Mesenchymal stem cell (in vitro differentiated cells and primary cell): ENCODE results near the gene SLC44A3.

ENCODE experiments used
- DNase-seq: peaks from one replicate; pipeline ENCODE4 v3.0.0-alpha.2; 2013
- H2AFZ ChIP-seq: one replicate; pipeline ENCODE4 v1.6.1; 2013; ENCODE audit warnings: low read depth, mild to moderate bottlenecking, control low read depth, inconsistent platforms, low read length, moderate library complexity
- H2AK5ac ChIP-seq: 2 replicates; pipeline ENCODE4 v1.6.1; 2013; ENCODE audit warnings: low read length, moderate library complexity, mild to moderate bottlenecking, inconsistent platforms; ENCODE audit not compliant: severe bottlenecking
- H2BK120ac ChIP-seq: one replicate; pipeline ENCODE4 v1.6.1; 2013; ENCODE audit warnings: low read depth, mild to moderate bottlenecking, inconsistent platforms, low read length, moderate library complexity
- H2BK12ac ChIP-seq, 2 experiments: one replicate each; pipeline ENCODE4 v1.6.1; 2013; ENCODE audit warnings: inconsistent platforms in 2 of 2, low read length in 2 of 2, mild to moderate bottlenecking in 2 of 2, moderate library complexity in 2 of 2, control low read depth in 1 of 2
- H2BK15ac ChIP-seq: one replicate; pipeline ENCODE4 v1.6.1; 2013; ENCODE audit warnings: mild to moderate bottlenecking, low read depth, inconsistent platforms; ENCODE audit not compliant: poor library complexity, severe bottlenecking
- H2BK5ac ChIP-seq: 2 replicates; pipeline ENCODE4 v1.6.1; 2013; ENCODE audit warnings: low read depth, mild to moderate bottlenecking, low read length, control low read depth, inconsistent platforms; ENCODE audit not compliant: poor library complexity, severe bottlenecking
- H3K14ac ChIP-seq, 2 experiments: one replicate each; pipeline ENCODE4 v1.6.1; 2013; ENCODE audit warnings: inconsistent platforms in 2 of 2, low read length in 2 of 2, control low read depth in 1 of 2, mild to moderate bottlenecking in 1 of 2, moderate library complexity in 1 of 2
- H3K18ac ChIP-seq, 2 experiments: one replicate each; pipeline ENCODE4 v1.6.1; 2013; ENCODE audit warnings: inconsistent platforms in 2 of 2, low read length in 2 of 2, control low read depth in 1 of 2, low read depth in 1 of 2, mild to moderate bottlenecking in 1 of 2
- H3K23ac ChIP-seq, 2 experiments: one replicate each; pipeline ENCODE4 v1.6.1; 2013; ENCODE audit warnings: inconsistent platforms in 2 of 2, low read length in 2 of 2, mild to moderate bottlenecking in 2 of 2, moderate library complexity in 2 of 2, control low read depth in 1 of 2
- H3K27ac ChIP-seq: 2 replicates; pipeline ENCODE4 v1.5.1; 2013; ENCODE audit warnings: mild to moderate bottlenecking, moderate library complexity, low read length, control low read depth, inconsistent platforms; ENCODE audit not compliant: poor library complexity, severe bottlenecking
- H3K27me3 ChIP-seq, 2 experiments: 2 replicates each; pipeline versions ENCODE4 v1.6.1 to v1.7.0; 2013; ENCODE audit warnings: low read length in 2 of 2, mild to moderate bottlenecking in 2 of 2, moderate library complexity in 2 of 2, control low read depth in 1 of 2, inconsistent platforms in 1 of 2; ENCODE audit not compliant: control insufficient read depth in 1 of 2, insufficient read depth in 1 of 2
- H3K36me3 ChIP-seq, 2 experiments: 2 replicates each; pipeline versions ENCODE4 v1.6.1 to v1.7.0; 2013; ENCODE audit warnings: low read length in 2 of 2, control low read depth in 1 of 2, inconsistent platforms in 1 of 2, low read depth in 1 of 2, mild to moderate bottlenecking in 1 of 2; ENCODE audit not compliant: insufficient read depth in 2 of 2, control insufficient read depth in 1 of 2
- H3K4ac ChIP-seq, 2 experiments: one replicate each; pipeline ENCODE4 v1.6.1; 2013; ENCODE audit warnings: inconsistent platforms in 2 of 2, low read length in 2 of 2, mild to moderate bottlenecking in 2 of 2, moderate library complexity in 2 of 2, control low read depth in 1 of 2, low read depth in 1 of 2
- H3K4me1 ChIP-seq: 2 replicates; pipeline ENCODE4 v1.6.1; 2013; ENCODE audit warnings: low read depth, low read length, control low read depth; ENCODE audit not compliant: control insufficient read depth, insufficient read depth
- H3K4me2 ChIP-seq: 2 replicates; pipeline ENCODE4 v1.6.1; 2013; ENCODE audit warnings: low read length, mild to moderate bottlenecking, inconsistent platforms; ENCODE audit not compliant: poor library complexity, severe bottlenecking
- H3K4me3 ChIP-seq, 2 experiments: 2 replicates each; pipeline versions ENCODE4 v1.5.1 to v1.7.0; 2013; ENCODE audit warnings: low read length in 2 of 2, mild to moderate bottlenecking in 2 of 2, control low read depth in 1 of 2, low read depth in 1 of 2; ENCODE audit not compliant: insufficient read depth in 1 of 2
- H3K79me1 ChIP-seq: replicated peaks from 2 replicates; pipeline ENCODE4 v1.6.1; 2013; ENCODE audit warnings: mild to moderate bottlenecking, control low read depth, low read length, inconsistent platforms; ENCODE audit not compliant: poor library complexity, severe bottlenecking
- H3K9ac ChIP-seq: 2 replicates; pipeline ENCODE4 v1.7.0; 2013; ENCODE audit warnings: mild to moderate bottlenecking, low read length, moderate library complexity
- H3K9me3 ChIP-seq: 2 replicates; pipeline ENCODE4 v1.7.0; 2013; ENCODE audit warnings: mild to moderate bottlenecking, low read length; ENCODE audit not compliant: control insufficient read depth
- H4K8ac ChIP-seq: one replicate; pipeline ENCODE4 v1.6.1; 2013; ENCODE audit warnings: inconsistent platforms, mild to moderate bottlenecking, low read length, moderate library complexity
- H4K91ac ChIP-seq: one replicate; pipeline ENCODE4 v1.6.1; 2013; ENCODE audit warnings: mild to moderate bottlenecking, low read length, inconsistent platforms
- WGBS: methylation state at CpG from one replicate; pipeline ENCODE4 v1.1.7; 2013; ENCODE audit warnings: mixed read lengths; 5-methylcytosine and 5-hydroxymethylcytosine counted together

Gene SLC44A3

DNA sequence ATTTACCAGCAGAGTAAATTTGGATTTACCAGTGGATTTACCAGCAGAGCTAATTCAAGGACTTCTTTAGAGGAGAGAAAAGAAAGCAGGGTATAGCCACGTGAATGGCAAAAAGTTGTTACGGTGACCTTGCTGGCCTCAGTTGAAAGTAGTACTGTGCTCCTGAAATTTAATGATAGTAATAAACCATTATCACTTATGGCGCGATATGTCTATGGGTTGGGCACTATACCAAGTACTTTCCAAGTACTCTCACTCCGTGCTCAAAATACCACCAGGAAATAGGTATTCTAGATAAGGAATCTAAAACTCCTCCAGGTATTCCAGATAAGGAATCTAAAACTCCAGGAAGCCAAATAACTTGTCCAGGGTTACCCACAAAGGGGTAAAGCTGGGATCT is 35.8 kb downstream of the SLC44A3 start:
- Histone ChIP-seq H3K23ac (no peak overlapping the region), H2BK15ac (no peak overlapping the region), H4K91ac (no peak overlapping the region), H2AK5ac (peak overlapping the region; percentile 37), H3K14ac (no peak overlapping the region), H4K8ac (no peak overlapping the region), H3K4me2 (no peak overlapping the region), H3K4me3 (no peak overlapping the region), H2BK12ac (no peak overlapping the region), H3K79me1 (peaks cover 9% of the 10 kb centered on the region), H3K27ac (peak overlapping the region; percentile 58), H3K4me1 (peaks cover 7% of the 10 kb centered on the region), H3K27me3 (no peaks in the 10 kb centered on the region), H3K9ac (no peak overlapping the region), H3K4ac (no peak overlapping the region), H3K9me3 (no peaks in the 10 kb centered on the region), H2BK5ac (no peak overlapping the region), H2BK120ac (no peak overlapping the region), H3K36me3 (peaks cover 0 to 23% of the 10 kb centered on the region in 2 experiments), H3K18ac (no peak overlapping the region), H2AFZ (no peak overlapping the region)
- DNase-seq, result no peak
- WGBS, result 88% methylated on average over 5 of the region's 5 CpGs

DNA sequence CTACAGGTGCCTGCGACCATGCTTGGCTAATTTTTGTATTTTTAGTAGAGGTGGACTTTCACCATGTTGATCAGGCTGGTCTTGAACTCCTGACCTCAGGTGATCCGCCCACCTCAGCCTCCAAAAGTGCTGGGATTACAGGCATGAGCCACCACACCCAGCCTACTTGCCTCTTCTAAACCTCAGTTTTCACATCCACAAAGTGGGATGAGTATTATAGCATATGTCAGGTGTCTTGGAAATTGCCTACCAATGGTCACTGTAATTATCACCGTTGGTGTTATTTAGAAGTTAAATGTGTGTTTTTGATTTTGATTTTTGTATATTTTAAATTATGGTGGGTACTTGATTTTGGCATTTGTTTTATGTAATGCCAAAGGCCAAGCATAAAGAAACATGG is 36.7 kb downstream of the SLC44A3 start:
- Histone ChIP-seq H3K9me3 (no peaks in the 10 kb centered on the region), H3K27ac (no peak overlapping the region), H3K4me1 (peaks cover 7% of the 10 kb centered on the region), H3K4me2 (no peak overlapping the region), H2AFZ (no peak overlapping the region), H2BK12ac (peak overlapping the region in 1 of 2 experiments; percentile 23), H3K4ac (no peak overlapping the region), H3K36me3 (peaks cover 0 to 16% of the 10 kb centered on the region in 2 experiments), H3K79me1 (peaks cover 6% of the 10 kb centered on the region), H3K9ac (no peak overlapping the region), H3K14ac (no peak overlapping the region), H2BK5ac (no peak overlapping the region), H4K8ac (no peak overlapping the region), H2BK120ac (no peak overlapping the region), H3K27me3 (no peaks in the 10 kb centered on the region), H2AK5ac (no peak overlapping the region), H3K23ac (no peak overlapping the region), H4K91ac (no peak overlapping the region), H2BK15ac (no peak overlapping the region), H3K4me3 (no peak overlapping the region), H3K18ac (no peak overlapping the region)
- 97% methylated on average over 2 of the region's 3 CpGs for WGBS
- DNase-seq, result no peak

DNA sequence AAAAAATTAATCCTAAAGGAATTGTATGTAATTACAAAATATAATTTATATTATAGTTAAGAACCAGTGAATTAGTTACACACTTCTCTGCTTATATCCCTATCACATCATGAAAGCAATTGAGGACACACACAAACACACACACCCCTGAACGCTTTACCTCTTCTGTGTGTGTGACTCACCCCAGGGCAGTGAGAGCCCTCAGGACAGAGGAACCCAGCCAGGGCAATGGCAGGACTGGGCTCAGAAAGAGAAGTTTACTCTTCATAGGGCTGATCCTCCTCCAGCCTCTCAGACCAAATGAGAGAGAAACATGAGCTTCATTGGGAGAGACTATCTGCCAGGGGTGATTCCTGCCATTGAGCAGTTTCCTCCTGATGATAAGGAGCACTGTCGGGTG is 38.1 kb downstream of the SLC44A3 start:
- H4K91ac ChIP-seq, result no peak overlapping the region

DNA sequence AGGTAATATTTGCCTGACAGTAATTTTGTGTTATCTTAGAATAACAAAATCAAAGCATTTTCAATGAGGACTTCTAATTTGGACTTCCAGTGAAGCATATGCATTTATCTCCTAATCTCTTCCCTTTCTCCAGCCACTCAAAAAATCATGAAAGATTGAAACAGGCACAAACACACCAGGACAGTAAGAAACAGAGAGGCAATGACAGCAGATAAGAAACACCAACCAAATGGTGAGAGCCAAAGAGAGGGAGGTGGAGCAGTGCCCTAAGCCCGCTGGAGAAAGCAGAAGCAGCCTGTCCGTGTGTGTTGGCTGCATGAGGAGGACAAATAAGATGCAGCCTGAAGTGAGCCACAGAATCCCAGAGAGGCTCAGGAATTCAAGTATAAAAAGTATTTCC is 39.0 kb downstream of the SLC44A3 start:
- peaks cover 6% of the 10 kb centered on the region for H3K79me1 ChIP-seq
- no peak overlapping the region for H4K91ac ChIP-seq
- WGBS, result 58% methylated on average over 2 of the region's 2 CpGs
- H3K4me2 ChIP-seq, result no peak overlapping the region
- H3K4me3 ChIP-seq, result no peak overlapping the region
- H2BK120ac ChIP-seq, result peak overlapping the region; percentile 42
- H3K27me3 ChIP-seq, result no peaks in the 10 kb centered on the region
- peak overlapping the region in 1 of 2 experiments; percentile 26 for H3K4ac ChIP-seq
- H3K9ac ChIP-seq, result no peak overlapping the region
- no peak overlapping the region for H2BK15ac ChIP-seq
- no peak overlapping the region for H3K23ac ChIP-seq
- no peak overlapping the region for H2AFZ ChIP-seq
- no peaks in the 10 kb centered on the region for H3K9me3 ChIP-seq
- H3K27ac ChIP-seq, result no peak overlapping the region
- H3K36me3 ChIP-seq, result peaks cover 0 to 17% of the 10 kb centered on the region in 2 experiments
- no peak for DNase-seq
- H2BK12ac ChIP-seq, result peak overlapping the region in 1 of 2 experiments; percentile 85
- H3K4me1 ChIP-seq, result peaks cover 15% of the 10 kb centered on the region
- peak overlapping the region; percentile 27 for H2AK5ac ChIP-seq
- no peak overlapping the region for H4K8ac ChIP-seq
- H3K18ac ChIP-seq, result no peak overlapping the region
- H2BK5ac ChIP-seq, result no peak overlapping the region
- peak overlapping the region in 1 of 2 experiments; percentile 74 for H3K14ac ChIP-seq

More for the DNA sequence above, 38.1 kb downstream of the SLC44A3 start:
- Histone ChIP-seq H3K4me3 (no peak overlapping the region), H2BK15ac (no peak overlapping the region), H2BK5ac (no peak overlapping the region), H3K14ac (no peak overlapping the region), H3K36me3 (peaks cover 0 to 17% of the 10 kb centered on the region in 2 experiments), H2AK5ac (no peak overlapping the region), H3K27me3 (no peaks in the 10 kb centered on the region), H2BK12ac (peak overlapping the region in 1 of 2 experiments; percentile 45), H4K8ac (no peak overlapping the region), H3K18ac (peak overlapping the region in 1 of 2 experiments; percentile 13), H3K4ac (no peak overlapping the region), H2BK120ac (no peak overlapping the region), H3K23ac (no peak overlapping the region), H3K4me2 (no peak overlapping the region), H3K9me3 (no peaks in the 10 kb centered on the region), H3K4me1 (peaks cover 15% of the 10 kb centered on the region), H3K9ac (no peak overlapping the region), H3K27ac (no peak overlapping the region), H3K79me1 (peaks cover 6% of the 10 kb centered on the region), H2AFZ (no peak overlapping the region)
- DNase-seq, result peak; percentile 58
- WGBS, result 41% methylated on average over 2 of the region's 2 CpGs
